VCaP (cell line): Measurements from ENCODE around the gene ABCF3.

Experiments used
- H3K27ac ChIP-seq: fragments of 450-650 bp; 2 replicates; pipeline ENCODE4 v1.5.1; 2017
- TF ChIP-seq, protein P1 (sequence below): fragments of 450-650 bp; conservative IDR thresholded peaks from 2 replicates; pipeline ENCODE4 v1.5.1; 2017; ENCODE audit warnings: mild to moderate bottlenecking, moderate library complexity

The ABCF3 gene

DNA sequence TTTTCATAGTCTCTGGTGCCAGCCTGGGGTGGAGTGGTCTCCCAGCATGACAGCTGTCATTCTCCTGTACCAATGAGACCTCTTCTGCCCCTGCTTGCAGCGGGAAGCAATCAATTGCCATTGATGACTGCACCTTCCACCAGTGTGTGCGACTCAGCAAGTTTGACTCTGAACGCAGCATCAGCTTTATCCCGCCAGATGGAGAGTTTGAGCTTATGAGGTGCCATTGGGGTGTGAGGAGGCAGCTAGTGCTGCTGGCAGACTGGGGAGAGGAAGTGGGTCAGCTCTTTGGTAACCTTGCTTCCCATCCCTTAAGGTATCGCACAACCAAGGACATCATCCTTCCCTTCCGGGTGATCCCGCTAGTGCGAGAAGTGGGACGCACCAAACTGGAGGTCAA is 4.4 kb upstream of the ABCF3 start:
- TF ChIP-seq, protein P1, sequence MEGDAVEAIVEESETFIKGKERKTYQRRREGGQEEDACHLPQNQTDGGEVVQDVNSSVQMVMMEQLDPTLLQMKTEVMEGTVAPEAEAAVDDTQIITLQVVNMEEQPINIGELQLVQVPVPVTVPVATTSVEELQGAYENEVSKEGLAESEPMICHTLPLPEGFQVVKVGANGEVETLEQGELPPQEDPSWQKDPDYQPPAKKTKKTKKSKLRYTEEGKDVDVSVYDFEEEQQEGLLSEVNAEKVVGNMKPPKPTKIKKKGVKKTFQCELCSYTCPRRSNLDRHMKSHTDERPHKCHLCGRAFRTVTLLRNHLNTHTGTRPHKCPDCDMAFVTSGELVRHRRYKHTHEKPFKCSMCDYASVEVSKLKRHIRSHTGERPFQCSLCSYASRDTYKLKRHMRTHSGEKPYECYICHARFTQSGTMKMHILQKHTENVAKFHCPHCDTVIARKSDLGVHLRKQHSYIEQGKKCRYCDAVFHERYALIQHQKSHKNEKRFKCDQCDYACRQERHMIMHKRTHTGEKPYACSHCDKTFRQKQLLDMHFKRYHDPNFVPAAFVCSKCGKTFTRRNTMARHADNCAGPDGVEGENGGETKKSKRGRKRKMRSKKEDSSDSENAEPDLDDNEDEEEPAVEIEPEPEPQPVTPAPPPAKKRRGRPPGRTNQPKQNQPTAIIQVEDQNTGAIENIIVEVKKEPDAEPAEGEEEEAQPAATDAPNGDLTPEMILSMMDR, result no peak
- H3K27ac ChIP-seq, result no peak overlapping the region

DNA sequence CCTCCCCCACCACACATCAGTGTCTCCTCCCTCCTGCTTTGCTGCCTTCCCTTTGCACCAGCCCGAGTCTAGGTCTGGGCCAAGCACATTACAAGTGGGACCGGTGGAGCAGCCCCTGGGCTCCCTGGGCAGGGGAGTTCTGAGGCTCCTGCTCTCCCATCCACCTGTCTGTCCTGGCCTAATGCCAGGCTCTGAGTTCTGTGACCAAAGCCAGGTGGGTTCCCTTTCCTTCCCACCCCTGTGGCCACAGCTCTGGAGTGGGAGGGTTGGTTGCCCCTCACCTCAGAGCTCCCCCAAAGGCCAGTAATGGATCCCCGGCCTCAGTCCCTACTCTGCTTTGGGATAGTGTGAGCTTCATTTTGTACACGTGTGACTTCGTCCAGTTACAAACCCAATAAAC is 2.3 kb upstream of the ABCF3 start:
- TF ChIP-seq, protein P1, result no peak
- peak overlapping the region; percentile 93; the same call in 1 of the 2 replicates for H3K27ac ChIP-seq

DNA sequence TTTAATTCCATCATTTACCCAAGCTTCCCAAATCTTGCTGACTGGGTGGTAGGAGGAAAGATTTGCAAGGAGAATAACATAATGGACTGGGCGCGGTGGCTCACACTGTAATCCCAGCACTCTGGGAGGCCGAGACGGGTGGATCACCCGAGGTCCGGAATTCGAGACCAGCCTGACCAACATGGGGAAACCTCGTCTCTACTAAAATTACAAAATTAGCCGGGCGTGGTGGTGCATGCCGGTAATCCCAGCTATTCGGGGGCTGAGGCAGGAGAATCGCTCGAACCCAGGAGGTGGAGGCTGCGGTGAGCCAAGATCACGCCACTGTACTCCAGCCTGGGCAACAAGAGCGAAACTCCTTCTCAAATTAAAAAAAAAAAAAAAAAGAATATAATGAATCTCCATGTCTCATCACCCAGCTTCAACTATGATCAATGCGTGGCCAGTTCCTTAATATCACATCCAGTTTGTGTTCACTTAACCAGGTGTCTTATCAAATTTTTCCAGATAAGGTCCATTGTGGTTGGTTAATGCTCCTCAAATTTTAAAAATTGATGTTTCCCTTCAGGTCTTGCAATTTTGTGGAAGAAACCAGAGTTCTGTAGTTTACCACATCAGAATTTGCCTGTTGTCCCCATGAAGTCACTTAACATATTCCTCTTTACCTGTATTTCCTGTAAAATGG is 1.3 kb upstream of the ABCF3 start:
- TF ChIP-seq, protein P1, result no peak
- peak overlapping the region; percentile 93 for H3K27ac ChIP-seq

DNA sequence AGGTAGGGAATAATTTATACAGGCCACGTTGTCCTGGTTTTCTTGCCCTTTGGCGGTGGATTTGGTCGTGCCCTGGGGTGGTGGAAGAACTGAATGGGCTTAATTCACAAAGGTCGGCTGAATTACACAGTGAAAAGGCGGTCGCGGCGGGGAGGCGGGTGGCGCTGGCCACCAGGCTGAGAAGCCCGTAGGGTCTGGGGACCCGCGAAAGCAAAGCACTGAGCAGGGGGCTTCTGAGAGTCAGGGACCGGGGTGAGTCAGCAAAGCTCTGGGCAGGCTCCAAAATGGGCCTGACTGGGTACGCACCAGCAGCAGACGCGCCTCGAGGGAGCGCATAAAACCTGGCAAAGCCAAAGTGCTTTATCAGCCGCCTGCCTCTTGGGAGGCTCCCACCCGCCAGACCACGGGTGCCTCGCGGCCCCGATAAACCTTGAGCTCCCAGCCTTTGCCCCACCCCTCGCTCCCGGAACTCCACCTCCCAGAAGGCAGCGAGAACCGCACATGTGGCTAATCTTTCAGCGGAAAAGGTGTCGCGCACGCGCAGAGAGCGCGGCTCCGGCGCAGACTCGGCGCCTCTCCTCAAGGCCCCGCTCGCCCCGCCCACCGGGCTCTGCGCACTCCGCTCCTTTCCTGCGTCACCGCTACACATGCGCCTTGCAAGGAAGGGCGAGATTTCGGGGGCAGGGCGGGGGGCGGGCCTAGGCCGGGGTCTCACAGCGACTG is 377 bp upstream of the ABCF3 start:
- TF ChIP-seq, protein P1, result no peak
- H3K27ac ChIP-seq, result peak overlapping the region; percentile 93

DNA sequence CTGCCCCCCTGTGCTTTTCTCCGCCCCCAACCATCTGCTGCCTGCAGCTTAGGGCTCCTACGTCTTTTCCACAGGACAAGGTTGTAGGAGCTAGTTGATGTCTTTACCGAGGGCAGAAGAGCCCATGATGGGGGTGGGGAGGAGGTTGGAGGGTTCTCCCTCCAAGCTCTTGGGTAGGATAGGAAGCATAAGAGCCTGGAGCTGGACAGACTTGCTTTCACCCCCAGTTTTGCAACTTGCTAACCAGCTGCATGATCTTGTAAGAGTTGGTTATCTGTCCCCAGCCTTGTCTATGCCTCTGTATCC is 856 bp downstream of the ABCF3 start:
- H3K27ac ChIP-seq, result peak overlapping the region; percentile 93; the same call in 1 of the 2 replicates

GRCh38 chr3:184188080-184188479 is 2.1 kb downstream of the ABCF3 start:
- TF ChIP-seq, protein P1, result no peak
- H3K27ac ChIP-seq, result no peak overlapping the region

More for the DNA sequence above, 856 bp downstream of the ABCF3 start:
- TF ChIP-seq, protein P1, result no peak

DNA sequence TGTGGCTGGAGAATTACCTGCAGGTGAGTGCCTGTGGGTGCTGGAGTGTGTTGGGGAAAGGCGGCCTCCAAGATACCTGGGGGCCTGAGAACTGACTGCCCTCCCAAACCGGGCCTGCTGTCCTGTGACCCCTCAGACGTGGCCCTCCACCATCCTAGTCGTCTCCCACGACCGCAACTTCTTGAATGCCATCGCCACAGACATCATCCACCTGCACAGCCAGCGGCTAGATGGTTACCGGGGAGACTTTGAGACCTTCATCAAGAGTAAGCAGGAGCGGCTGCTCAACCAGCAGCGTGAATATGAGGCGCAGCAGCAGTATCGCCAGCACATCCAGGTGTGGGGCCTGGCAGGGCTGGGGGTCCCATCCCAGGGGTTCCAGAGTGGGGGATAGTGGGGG is 3.4 kb downstream of the ABCF3 start:
- H3K27ac ChIP-seq, result no peak overlapping the region
- TF ChIP-seq, protein P1, result no peak
